HG03558 (cell line): Measurements from ENCODE around the gene LDLRAD4.

Source experiments
- ATAC-seq: cut with Tn5 transposase; IDR thresholded peaks from one replicate; pipeline ENCODE4 v1.9.1; 2021; ENCODE audit warnings: moderate number of reproducible peaks; ENCODE audit not compliant: unreplicated experiment; ENCODE audit errors: extremely low read depth

LDLRAD4 gene

DNA sequence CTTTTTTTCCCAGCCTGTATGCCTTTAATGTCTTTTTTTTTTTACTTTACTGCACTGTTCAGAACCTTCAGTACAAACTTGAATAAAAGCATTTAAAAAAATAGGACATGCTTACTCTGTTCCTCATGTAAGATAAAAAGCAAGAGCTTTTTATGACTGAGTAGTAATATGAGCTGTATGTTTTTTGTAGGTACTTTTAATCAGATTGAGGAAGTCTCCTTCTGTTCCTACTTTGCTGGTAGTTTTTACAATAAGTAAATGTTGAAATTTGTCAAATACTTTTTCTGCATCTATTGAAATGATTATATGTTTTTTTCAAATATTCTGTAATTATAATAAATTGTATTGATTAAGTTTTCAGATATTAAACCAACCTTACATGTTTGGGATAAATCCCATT lies 318.0 kb downstream of the LDLRAD4 start:
- ATAC-seq, result no peak

DNA sequence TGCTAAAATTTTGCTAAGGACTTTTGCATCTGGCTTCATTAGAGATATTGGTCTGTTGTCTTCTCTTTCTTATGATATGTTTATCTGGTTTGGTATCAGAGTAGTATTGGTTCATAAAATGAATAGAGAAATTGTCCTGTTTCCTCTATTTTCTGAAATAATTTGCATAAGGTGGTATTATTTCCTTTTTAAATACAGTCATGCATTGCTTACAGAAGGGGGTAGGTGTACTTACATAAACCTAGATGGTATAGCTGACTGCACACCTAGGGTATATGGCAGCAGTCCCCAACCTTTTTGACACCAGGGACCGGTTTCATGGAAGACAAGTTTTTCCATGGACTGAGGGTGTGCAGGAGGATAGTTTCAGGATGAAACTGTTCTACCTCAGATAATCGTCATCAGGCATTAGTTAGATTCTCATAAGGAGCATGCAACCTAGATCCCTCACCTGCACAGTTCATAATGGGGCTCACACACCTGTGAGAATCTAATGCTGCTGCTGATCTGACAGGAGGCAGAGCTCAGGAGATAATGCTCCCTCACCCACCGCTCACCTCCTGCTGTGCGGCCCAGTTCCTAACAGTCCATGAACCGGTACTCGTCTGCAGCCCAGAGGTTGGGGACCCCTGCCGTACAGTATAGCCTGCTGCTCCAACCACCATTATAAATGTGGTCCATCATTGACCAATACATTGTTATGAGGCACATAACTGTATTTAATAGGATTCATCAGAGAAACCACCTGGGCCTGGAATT lies 318.6 kb downstream of the LDLRAD4 start:
- ATAC-seq, result no peak

DNA sequence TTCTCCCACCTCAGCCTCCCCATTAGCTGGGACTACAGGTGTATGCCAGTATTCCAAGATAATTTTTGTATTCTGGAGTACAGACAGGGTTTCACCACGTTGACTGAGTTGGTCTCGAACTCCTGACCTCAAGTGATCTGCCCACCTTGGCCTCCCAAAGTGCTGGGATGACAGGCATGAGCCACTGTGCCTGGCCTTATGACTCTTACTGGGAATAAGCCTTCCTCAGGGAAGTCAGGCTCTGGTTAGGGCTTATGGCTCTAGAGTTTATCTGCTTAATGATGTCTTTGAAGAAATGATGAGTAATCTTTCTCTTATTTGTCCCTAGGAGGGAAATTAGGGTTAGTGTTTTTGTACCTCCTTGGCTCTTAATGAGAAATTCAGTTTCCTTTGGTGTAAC lies 320.1 kb downstream of the LDLRAD4 start:
- no peak for ATAC-seq

DNA sequence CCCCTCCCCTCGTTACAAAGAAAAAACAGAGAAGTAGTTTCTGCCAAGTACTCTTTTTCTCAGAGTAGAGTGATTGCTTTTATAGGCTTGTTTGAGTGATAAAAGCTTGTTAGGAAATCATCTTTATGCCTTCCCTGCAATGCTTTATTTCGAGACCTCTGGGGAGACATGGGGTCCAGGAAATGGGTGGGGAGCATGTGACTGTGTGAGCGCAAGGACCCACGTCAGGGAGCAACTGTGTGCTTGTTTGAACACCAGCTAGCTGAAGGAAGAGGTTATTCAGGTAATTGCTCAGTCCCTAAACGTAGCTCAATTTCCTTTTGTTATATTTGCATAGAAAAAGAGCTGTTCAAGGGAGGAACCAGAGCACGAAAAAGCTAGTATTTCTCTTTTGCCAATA lies 320.5 kb downstream of the LDLRAD4 start:
- ATAC-seq, result no peak

DNA sequence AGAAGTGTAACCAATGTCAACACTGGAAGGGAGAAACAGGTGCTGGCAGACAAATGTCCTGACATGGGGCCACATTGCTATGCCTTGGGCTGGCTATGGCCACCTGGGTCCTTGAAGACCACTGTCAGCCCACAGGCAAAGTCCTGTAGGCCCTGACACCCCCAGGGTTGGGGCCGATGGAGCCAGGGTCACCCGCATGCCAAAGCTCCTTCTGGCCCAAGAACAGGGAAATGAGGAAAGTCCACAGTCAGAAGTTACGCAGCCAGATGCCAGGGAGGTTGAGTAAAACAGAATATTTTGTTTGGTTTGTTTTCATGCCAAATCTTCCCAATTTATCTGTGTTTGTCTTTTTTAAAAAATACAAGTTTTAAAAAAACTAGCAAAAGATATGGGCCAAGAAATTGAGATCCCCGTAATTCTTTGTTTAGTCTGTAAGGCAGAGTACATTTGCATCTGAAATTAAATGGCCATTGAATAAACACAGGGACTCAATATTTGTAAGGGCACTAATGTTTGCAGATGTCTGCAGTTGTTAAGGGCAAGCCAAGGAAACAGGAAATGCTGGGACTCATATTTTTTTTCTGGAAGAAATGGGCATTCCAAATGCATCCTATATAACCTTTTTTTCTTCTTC lies 321.4 kb downstream of the LDLRAD4 start:
- no peak for ATAC-seq

DNA sequence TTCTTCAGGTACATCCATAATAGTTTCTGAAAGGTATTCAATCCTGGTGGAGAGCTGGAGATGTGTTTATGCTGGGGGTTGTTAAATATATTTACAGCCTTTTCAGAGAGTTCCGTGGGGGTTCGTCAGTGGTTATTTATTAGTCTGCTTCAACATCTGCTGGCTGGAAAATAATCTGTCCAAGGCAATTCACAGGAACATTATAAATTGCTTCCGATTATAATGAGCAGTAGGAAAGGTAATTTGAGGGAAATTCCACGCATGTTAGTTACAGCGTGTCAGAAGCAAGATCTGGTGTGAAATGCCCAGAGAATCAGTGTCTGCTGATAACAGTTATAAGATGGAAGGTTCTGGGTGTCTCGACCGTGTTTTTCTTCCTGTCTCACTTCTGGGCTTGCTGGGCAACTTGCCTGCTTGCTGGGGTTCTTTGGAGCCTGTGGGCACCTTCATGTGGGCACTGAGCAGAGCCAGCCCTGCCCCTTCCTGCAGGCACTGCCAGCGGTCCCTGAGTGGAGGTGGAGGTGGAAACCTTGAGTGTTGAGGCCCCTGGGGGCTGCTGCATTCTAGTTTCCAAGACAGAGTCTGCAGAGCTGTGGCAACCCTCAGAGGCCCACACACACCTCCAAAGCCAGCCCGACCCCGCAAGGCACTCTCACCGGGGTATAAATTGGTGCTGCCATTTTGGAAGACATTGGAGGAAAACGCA lies 322.1 kb downstream of the LDLRAD4 start:
- ATAC-seq, result no peak

DNA sequence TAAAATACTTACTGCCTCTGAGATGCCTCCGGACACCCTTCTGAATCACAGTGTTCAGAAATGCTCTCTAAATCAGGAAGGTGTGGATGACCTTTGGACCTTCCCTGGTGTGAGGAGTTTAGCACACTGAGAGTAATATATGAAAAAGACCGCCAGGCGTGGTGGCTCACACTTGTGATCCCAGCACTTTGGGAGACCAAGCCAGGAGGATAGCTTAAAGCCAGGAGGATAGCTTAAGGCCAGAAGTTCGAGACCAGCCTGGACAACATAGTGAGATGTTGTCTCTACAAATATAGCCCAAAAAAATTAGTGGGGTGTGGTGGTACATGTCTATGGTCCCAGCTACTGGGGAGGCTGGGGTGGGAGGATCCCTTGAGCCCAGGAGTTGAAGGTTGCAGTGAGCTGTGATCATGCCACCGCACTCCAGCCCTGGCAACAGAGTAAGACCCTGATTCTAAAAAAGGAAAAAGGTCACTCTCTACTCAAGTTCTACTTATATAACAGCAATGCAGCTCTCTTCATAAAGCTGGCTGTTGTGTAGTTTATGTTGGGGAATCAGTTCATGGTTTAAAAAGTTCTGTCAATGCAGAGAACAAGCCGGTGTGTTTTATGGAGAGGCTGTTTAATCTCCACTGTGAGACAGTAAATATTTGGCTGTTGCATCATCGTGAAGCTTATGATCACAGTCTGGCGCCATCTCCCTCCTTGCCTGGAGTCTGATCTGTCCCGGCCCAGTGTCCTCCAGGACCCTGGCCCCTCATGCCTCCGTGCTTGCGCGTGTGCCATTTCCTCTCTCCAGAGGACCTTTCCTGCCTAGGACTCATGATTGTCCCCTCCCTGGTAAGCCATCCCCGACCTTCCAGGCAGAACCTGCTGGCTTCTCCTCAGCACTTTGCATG lies 323.3 kb downstream of the LDLRAD4 start:
- no peak for ATAC-seq

DNA sequence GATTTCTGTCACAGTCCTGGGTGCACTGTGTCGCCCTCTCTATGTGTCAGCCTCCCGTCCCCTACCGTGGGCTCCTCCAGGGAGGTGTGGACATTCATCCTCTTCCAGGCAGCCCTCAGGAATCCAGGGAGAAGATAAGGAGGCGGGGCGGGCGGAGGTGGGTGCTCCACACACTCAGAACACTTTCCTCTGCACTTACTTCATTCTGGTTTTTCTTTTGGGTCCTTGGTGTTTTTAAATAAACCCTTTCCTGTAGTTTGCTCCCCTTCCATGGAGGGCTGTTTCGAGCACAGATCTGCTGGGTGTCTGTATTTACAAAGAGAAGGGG lies 323.9 kb downstream of the LDLRAD4 start:
- ATAC-seq, result no peak

DNA sequence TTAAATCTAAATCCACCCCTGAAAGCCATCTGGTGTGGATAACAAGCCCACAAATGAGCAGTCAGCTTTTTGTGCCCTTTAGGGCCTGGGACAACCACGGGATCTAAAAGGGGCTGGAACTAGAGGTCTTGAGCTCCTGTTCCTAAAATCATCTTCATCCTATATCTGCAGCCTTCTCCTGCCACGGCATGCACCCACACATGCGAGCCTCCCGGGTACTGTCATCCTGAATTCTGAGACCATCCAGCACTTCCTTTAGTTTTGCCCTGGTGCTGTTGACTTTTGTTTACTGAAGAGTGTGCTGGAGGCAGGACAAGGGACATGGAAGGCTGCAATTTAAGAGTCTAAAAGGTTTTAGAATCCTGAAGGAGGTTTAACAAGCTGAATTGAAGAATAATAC lies 324.6 kb downstream of the LDLRAD4 start:
- ATAC-seq, result no peak

DNA sequence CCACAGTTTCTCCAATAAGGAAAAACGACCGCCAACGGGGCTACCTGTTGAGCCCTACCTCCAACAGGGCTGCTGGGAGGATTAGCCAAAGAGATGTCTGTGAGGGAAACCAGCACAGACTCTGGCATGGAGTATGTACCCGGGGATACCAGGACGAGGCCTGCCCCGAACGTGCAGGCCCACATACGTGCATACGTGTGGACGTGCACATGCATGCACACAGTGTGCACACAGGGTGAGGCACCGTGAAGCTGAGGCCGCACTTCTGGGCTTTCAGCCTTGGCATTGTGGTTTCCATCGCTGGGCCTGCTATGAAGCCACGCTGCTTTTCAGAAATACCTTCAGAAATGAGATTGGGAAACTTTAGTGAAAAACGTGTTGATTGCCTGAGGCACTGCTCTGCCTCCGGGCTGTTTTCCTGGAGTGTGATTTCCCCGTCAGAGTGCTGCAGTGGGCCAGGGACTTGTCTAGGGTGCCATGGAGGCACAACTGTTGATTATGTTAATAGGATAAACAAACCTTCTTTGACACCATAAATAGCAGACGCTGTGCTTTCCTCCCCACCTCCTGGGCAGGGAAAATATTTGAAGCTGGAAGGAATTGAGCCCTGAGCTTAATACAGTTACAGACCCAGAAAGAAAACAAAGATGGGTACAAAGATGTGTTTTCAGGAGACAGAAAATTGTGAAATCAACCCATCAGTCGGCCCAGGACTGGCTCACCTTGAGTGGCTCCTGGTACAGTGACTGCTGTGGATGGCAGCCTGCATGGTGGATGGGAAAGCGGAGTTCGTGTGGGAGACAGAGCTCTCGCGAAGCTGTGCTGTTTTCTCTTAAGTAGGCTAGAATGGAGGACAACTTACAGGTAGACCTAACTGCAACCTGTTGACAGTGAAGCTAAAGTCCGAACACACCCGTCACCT lies 325.5 kb downstream of the LDLRAD4 start:
- no peak for ATAC-seq

DNA sequence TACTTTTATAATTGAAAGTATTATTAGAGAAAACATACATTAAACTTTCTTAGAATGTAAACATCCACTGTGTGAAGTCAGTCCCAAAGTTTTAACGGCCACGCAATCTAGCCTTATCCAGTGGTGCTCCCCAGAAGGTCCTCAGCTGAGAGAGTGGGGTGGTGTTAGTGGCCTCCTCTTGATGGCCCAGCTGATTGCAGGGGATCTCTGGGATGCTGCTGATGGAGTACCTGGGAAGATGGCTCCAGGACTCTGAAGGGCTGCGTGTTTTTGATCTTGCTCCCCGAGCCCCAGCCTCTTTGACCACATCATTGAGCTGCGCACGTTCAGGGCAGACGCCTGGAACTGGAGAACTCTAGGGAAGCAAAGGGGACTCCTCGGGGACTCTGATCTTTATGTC lies 326.4 kb downstream of the LDLRAD4 start:
- no peak for ATAC-seq

DNA sequence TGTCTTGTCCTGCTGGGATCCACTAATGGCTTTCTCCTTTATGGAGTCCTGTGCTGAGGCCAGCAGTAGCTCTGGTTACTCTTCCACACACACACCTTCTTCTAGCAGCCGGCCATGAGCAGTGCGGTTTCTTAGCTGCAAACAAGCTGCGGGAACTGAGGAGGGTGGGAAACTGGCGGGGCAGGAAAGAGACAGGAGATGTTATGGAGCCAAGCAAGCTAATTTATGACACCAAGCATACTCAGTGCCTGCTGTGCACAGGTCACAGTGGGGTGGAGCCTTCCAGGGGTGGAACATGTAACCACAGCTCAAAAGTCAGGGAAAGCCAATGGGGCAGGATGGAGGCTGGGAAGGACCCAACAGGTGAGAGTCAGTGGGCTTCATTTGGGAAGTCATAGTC lies 327.0 kb downstream of the LDLRAD4 start:
- ATAC-seq, result no peak

DNA sequence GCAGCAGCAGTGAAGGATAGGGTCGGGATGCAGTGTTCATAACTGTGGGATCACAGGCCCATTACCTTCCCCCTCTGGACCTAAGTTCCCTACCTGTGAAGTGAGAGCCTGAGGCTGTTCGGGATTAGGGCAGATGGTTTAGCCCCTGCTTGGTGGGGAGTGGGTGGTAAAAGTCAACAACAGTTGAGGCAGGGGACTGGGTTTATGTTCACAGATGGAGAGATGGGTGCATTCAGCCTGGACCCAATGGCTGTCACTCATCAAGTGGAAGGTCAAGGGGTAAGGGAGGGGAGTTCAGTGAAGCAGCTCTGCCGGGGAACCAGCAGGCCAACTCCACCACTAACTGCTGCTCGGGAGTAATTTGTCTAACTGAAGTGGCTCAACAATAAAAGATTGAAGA lies 327.4 kb downstream of the LDLRAD4 start:
- no peak for ATAC-seq

DNA sequence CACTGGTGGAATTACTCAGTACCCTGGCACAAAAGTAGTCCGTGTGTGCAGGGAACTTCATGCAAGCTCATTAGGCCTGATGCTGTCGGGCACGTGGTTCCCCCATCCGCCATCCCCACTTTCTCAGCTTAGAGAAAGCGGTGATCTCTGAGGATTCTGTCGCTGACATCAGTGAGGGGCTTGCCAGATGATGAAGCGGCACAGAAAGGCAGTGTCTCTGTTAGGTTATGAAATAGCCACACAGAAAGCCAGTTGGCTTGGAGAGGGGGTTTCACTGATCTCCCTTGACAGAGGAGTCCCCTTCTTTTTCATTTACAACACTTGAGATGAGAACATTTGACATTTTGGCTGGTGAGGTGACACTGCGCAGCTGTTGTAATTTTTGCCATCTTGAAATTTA lies 328.1 kb downstream of the LDLRAD4 start:
- no peak for ATAC-seq

DNA sequence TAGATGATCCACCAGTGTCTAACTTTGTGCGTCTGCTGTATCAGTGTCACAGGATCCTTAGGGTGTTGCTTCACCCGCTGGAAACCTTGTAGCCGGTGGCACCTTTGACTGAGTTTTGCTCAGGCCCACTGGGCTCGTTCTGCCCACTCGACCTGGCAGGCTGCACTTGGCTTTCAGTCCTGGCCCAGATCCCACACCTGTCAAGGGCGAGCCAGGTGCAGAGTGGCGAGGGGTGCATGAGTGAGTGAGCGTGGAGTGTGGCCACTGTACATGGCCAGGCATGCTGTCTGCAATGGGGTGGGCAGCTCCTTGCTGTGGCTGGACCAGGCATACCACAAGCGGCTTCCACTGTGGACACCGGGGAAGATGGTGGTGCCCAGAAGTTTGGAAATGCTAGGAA lies 328.8 kb downstream of the LDLRAD4 start:
- no peak for ATAC-seq

DNA sequence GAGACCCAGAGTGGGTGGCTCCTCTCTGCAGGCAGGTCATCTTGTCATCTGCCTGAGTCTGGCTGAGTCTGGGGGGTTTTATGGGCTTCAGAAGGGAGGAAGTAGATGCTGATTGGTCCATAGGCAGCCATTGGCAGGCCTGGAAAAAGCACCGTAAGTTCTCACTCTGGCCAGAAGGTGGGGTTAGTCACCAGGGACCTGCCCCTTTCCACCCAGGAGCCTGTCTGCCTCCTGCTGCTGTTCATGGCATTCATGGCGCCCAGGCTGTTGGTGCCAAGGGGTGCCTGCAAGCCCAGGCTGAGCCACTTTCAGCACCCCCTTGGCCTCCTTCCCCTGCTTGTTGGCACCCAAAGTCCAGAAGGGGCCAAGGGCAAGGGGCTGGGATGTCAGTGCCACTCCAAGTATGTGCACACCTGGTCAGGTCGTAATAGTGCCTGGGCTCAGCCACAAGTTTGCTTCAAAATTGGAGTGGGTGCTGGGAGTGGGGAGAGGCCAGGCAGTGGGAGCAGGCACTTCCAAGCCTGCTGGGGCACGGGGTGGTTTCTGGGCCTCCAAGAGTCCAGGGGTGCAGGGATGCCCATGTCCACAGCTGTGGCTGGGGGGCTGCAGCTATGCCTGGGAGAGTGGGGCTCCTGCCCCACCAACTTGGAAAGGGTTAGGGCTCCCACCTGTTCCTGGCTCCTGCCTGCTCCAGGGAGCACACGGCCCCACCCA lies 329.7 kb downstream of the LDLRAD4 start:
- ATAC-seq, result no peak

DNA sequence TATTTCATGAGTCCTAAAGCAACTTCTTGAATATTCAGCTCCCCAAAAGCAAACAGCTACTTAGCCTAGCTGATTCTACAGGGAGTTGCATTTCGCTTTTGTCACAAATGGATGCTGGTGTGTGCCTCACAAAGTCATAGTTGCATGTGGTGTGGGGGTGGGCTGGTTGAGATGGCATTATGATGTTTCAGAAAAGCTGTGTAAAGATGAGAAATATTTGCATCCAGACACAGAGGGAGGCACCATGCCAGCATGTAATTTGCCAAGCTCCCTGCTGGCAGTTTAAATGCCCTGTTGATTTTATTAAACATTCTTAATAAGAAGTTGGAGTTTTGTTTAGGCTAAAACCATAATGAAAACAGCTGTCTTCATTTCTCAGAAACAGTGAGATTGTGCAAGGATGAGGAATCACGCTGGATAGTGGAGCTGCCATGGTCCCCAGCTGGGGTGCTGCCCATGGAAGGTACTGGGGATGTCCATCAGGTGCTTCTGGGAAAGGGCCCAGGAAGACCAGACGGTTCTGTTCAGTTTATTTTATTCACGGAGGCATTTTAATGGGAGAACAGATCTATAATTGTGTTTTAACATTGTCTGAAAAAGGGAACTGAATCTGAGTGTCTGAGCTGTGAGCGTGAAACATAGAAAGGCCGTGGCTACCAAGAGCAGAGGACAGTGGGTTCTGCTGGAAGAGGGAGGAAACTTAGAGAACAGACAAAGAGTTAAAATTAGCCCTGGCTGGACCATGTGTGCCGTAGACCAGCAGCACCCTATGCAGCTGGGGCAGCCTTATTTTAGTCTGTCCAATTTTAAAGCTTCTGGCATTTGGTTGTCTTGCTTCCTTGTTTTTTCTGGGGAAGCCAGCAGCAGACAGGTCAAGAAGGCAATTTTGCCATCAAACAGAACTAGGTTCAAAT lies 330.7 kb downstream of the LDLRAD4 start:
- peak; percentile 75 for ATAC-seq

DNA sequence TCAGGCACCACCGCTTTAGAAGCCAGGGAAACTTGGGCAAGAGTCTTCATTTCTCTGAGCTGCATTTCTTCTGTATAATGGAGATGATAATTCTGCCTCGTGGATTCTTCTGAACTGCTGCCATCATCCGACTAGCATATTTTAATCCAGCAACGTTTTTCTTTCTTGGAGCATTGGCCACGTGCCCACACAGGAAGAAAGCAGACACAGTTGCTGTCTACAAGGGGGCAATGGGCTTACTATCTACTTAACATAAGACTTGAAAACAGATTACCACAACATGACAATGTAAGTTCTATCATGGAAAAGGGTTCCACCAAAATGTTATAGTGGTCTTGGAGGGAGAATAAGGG lies 331.3 kb downstream of the LDLRAD4 start:
- ATAC-seq, result no peak
